WTC11 (cell line): ENCODE measurements around the gene SH3D21. TPM values are rescaled to one million over a fixed set of nuclear protein-coding genes. Genes with fewer than 3 reads are reported as not detected.

Experiments used
- ATAC-seq: fragments of 200-7000 bp; cut with Tn5 transposase; 2 replicates; pipeline ENCODE4 v1.10.0; 2021; ENCODE audit warnings: mild to moderate bottlenecking, moderate library complexity
- CTCF ChIA-PET: fragments of 300-600 bp; sonication (Branson Sonifier 250); formaldehyde crosslinking; loops from one replicate; lab custom pipeline; 2021; ENCODE audit warnings: antibody characterized with exemption; lab: Charles Lee
- POLR2A ChIA-PET: fragments of 350-600 bp; sonication (Branson Sonifier 250); formaldehyde crosslinking; loops from one replicate; lab custom pipeline; 2021; ENCODE audit warnings: antibody characterized with exemption; lab: Charles Lee
- DNase-seq: peaks from one replicate; pipeline ENCODE4 v3.0.0; 2021; ENCODE audit warnings: low spot score
- H3K27ac Mint-ChIP-seq: 2 replicates; pipeline ENCODE4 v1.8.0; 2021; ENCODE audit warnings: mixed read lengths
- H3K27me3 Mint-ChIP-seq: 2 replicates; pipeline ENCODE4 v1.8.0; 2021; ENCODE audit warnings: low read depth, mild to moderate bottlenecking, moderate library complexity, mixed read lengths
- H3K36me3 Mint-ChIP-seq: 2 replicates; pipeline ENCODE4 v1.8.0; 2021; ENCODE audit warnings: mixed read lengths
- H3K4me1 Mint-ChIP-seq: 2 replicates; pipeline ENCODE4 v1.8.0; 2022; ENCODE audit warnings: mixed read lengths
- H3K4me3 Mint-ChIP-seq: 2 replicates; pipeline ENCODE4 v1.8.0; 2021; ENCODE audit warnings: mild to moderate bottlenecking, moderate library complexity, mixed read lengths
- H3K9me3 Mint-ChIP-seq: 2 replicates; pipeline ENCODE4 v1.8.0; 2021; ENCODE audit warnings: mixed read lengths
- ATF1 ChIP-seq: sonication (generic); formaldehyde crosslinking; IDR thresholded peaks from 2 replicates; pipeline ENCODE4 v1.8.1; 2023; ENCODE audit warnings: mild to moderate bottlenecking, moderate library complexity, missing genetic modification reagents
- ATF3 ChIP-seq: sonication (generic); formaldehyde crosslinking; conservative IDR thresholded peaks from 2 replicates; pipeline ENCODE4 v1.8.1; 2022; ENCODE audit warnings: mild to moderate bottlenecking, missing genetic modification reagents
- ATF6 ChIP-seq: sonication (generic); formaldehyde crosslinking; IDR thresholded peaks from 2 replicates; pipeline ENCODE4 v1.8.1; 2023; ENCODE audit warnings: mild to moderate bottlenecking, missing genetic modification reagents
- E2F4 ChIP-seq: sonication (generic); formaldehyde crosslinking; IDR thresholded peaks from 2 replicates; pipeline ENCODE4 v1.8.1; 2022; ENCODE audit warnings: low read depth, mild to moderate bottlenecking, moderate library complexity, missing genetic modification reagents, borderline replicate concordance
- ELF4 ChIP-seq: sonication (generic); formaldehyde crosslinking; IDR thresholded peaks from 2 replicates; pipeline ENCODE4 v1.8.1; 2022; ENCODE audit warnings: low read depth, mild to moderate bottlenecking, moderate library complexity, missing genetic modification reagents
- FOXJ3 ChIP-seq: sonication (generic); formaldehyde crosslinking; IDR thresholded peaks from 2 replicates; pipeline ENCODE4 v1.9.0; 2021; ENCODE audit warnings: missing genetic modification reagents, mild to moderate bottlenecking, borderline replicate concordance
- FOXP1 ChIP-seq: sonication (generic); formaldehyde crosslinking; IDR thresholded peaks from 2 replicates; pipeline ENCODE4 v1.8.0; 2022; ENCODE audit warnings: missing genetic modification reagents, mild to moderate bottlenecking, moderate library complexity, borderline replicate concordance
- GABPB1 ChIP-seq: sonication (generic); formaldehyde crosslinking; IDR thresholded peaks from 2 replicates; pipeline ENCODE4 v1.8.1; 2023; ENCODE audit warnings: mild to moderate bottlenecking, missing genetic modification reagents
- GRHL2 ChIP-seq: fragments of 250-450 bp; sonication (Bioruptor Pico); IDR thresholded peaks from 2 replicates; pipeline ENCODE4 v1.8.0; 2022; ENCODE audit warnings: mild to moderate bottlenecking, moderate library complexity; ENCODE audit not compliant: insufficient replicate concordance, severe bottlenecking
- HMGXB4 ChIP-seq: sonication (generic); formaldehyde crosslinking; IDR thresholded peaks from 2 replicates; pipeline ENCODE4 v1.8.1; 2023; ENCODE audit warnings: mild to moderate bottlenecking, moderate library complexity, missing genetic modification reagents
- NFATC4 ChIP-seq: fragments of 250-450 bp; sonication (Bioruptor Pico); IDR thresholded peaks from 2 replicates; pipeline ENCODE4 v1.9.0; 2021; ENCODE audit warnings: mild to moderate bottlenecking
- NFE2L1 ChIP-seq: sonication (generic); formaldehyde crosslinking; IDR thresholded peaks from 2 replicates; pipeline ENCODE4 v1.8.1; 2023; ENCODE audit warnings: missing genetic modification reagents
- NFYB ChIP-seq: sonication (generic); formaldehyde crosslinking; conservative IDR thresholded peaks from 2 replicates; pipeline ENCODE4 v1.8.0; 2022; ENCODE audit warnings: low read depth, missing genetic modification reagents
- STAT6 ChIP-seq: sonication (generic); formaldehyde crosslinking; conservative IDR thresholded peaks from 2 replicates; pipeline ENCODE4 v1.8.1; 2023; ENCODE audit warnings: mild to moderate bottlenecking, low read depth, missing genetic modification reagents, moderate library complexity
- TCF7 ChIP-seq: sonication (generic); formaldehyde crosslinking; IDR thresholded peaks from 2 replicates; pipeline ENCODE4 v1.8.0; 2022; ENCODE audit warnings: mild to moderate bottlenecking, low read depth, missing genetic modification reagents, moderate library complexity
- ZNF121 ChIP-seq: sonication (generic); formaldehyde crosslinking; IDR thresholded peaks from 2 replicates; pipeline ENCODE4 v1.8.0; 2023; ENCODE audit warnings: missing genetic modification reagents
- ZNF138 ChIP-seq: sonication (generic); formaldehyde crosslinking; conservative IDR thresholded peaks from 2 replicates; pipeline ENCODE4 v1.8.1; 2022; ENCODE audit warnings: mild to moderate bottlenecking, moderate library complexity, missing genetic modification reagents
- ZNF281 ChIP-seq: sonication (generic); formaldehyde crosslinking; IDR thresholded peaks from 2 replicates; pipeline ENCODE4 v1.8.0; 2023; ENCODE audit warnings: mild to moderate bottlenecking, missing genetic modification reagents
- ZNF317 ChIP-seq: sonication (generic); formaldehyde crosslinking; IDR thresholded peaks from 2 replicates; pipeline ENCODE4 v1.8.1; 2023; ENCODE audit warnings: low read depth, mild to moderate bottlenecking, moderate library complexity, missing genetic modification reagents, borderline replicate concordance
- ZNF425 ChIP-seq: fragments of 250-450 bp; sonication (Bioruptor Pico); conservative IDR thresholded peaks from 2 replicates; pipeline ENCODE4 v1.9.0; 2021; ENCODE audit warnings: mild to moderate bottlenecking
- total RNA-seq: library from RNA; stranded (reverse); gene quantifications from 3 replicates; pipeline ENCODE4 v1.2.3, GENCODE V29; 2021

SH3D21 gene
- total RNA-seq, 1 experiment from 2014 or later = 22.1 TPM

- H3K27ac Mint-ChIP-seq = no peak overlapping the region
- CTCF ChIA-PET = interaction anchor here (1.3 to 1.9 kb wide), 2 partner anchors 10 to 146 kb away, joined by 6 read pairs; partner anchors contain the start of gene TRAPPC3
- no peak for TF ChIP-seq STAT6
- TF ChIP-seq ATF6 (CRISPR knock-in tag) = no peak
- no peak for TF ChIP-seq ELF4
- no peak for TF ChIP-seq ZNF121 (CRISPR knock-in tag)
- no peak for TF ChIP-seq ZNF425 (CRISPR knock-in tag)
- no peak for TF ChIP-seq ZNF317 (CRISPR knock-in tag)
- TF ChIP-seq FOXJ3 = no peak
- no peak for TF ChIP-seq ATF1
- no peak for TF ChIP-seq E2F4
- no peak for TF ChIP-seq GRHL2 (CRISPR knock-in tag)
- no peak for TF ChIP-seq TCF7 (CRISPR knock-in tag)
- TF ChIP-seq NFE2L1 = no peak
- no peak for TF ChIP-seq GABPB1 (CRISPR knock-in tag)
- TF ChIP-seq ZNF281 (CRISPR knock-in tag) = no peak
- TF ChIP-seq, all 79 proteins: peak for 0
- POLR2A ChIA-PET = no interaction called here
- Mint-ChIP-seq H3K36me3 (peaks cover 71% of the 10 kb centered on the region), H3K9me3 (no peaks in the 10 kb centered on the region), H3K27me3 (no peaks in the 10 kb centered on the region), H3K4me1 (no peaks in the 10 kb centered on the region; the same call in 1 of the 2 replicates), H3K4me3 (no peak overlapping the region)
- no peak for DNase-seq
- ATAC-seq = no peak
These were observed 10.8 kb upstream of the SH3D21 start for GRCh38 chr1:36295390-36295789.

GRCh38 chr1:36297062-36297461 is 9.1 kb upstream of the SH3D21 start:
- Mint-ChIP-seq H3K36me3 (peaks cover 71% of the 10 kb centered on the region), H3K4me1 (no peaks in the 10 kb centered on the region; the same call in 1 of the 2 replicates), H3K27me3 (no peaks in the 10 kb centered on the region), H3K4me3 (no peak overlapping the region), H3K27ac (no peak overlapping the region), H3K9me3 (no peaks in the 10 kb centered on the region)
- CTCF ChIA-PET = interaction anchor here (0.6 kb wide), 2 partner anchors 70 to 118 kb away, joined by 3 to 6 read pairs; no protein-coding TSS in a partner anchor
- no peak for ATAC-seq
- POLR2A ChIA-PET = no interaction called here
- DNase-seq = no peak
- no peak for TF ChIP-seq ATF3 (CRISPR knock-in tag)
- no peak for TF ChIP-seq NFYB (CRISPR knock-in tag)
- TF ChIP-seq HMGXB4 = no peak
- TF ChIP-seq FOXP1 (CRISPR knock-in tag) = no peak
- no peak for TF ChIP-seq NFATC4 (CRISPR knock-in tag)
- no peak for TF ChIP-seq ATF6 (CRISPR knock-in tag)
- no peak for TF ChIP-seq ZNF138 (CRISPR knock-in tag)
